ENCODE measurements around the gene TBCEL.
"Not testable (repeated sequence)": the region's sequence is repeated elsewhere in the genome, so short reads cannot be mapped to it uniquely, and the experiment has no call there.

The TBCEL gene, protein sequence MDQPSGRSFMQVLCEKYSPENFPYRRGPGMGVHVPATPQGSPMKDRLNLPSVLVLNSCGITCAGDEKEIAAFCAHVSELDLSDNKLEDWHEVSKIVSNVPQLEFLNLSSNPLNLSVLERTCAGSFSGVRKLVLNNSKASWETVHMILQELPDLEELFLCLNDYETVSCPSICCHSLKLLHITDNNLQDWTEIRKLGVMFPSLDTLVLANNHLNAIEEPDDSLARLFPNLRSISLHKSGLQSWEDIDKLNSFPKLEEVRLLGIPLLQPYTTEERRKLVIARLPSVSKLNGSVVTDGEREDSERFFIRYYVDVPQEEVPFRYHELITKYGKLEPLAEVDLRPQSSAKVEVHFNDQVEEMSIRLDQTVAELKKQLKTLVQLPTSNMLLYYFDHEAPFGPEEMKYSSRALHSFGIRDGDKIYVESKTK

DNA sequence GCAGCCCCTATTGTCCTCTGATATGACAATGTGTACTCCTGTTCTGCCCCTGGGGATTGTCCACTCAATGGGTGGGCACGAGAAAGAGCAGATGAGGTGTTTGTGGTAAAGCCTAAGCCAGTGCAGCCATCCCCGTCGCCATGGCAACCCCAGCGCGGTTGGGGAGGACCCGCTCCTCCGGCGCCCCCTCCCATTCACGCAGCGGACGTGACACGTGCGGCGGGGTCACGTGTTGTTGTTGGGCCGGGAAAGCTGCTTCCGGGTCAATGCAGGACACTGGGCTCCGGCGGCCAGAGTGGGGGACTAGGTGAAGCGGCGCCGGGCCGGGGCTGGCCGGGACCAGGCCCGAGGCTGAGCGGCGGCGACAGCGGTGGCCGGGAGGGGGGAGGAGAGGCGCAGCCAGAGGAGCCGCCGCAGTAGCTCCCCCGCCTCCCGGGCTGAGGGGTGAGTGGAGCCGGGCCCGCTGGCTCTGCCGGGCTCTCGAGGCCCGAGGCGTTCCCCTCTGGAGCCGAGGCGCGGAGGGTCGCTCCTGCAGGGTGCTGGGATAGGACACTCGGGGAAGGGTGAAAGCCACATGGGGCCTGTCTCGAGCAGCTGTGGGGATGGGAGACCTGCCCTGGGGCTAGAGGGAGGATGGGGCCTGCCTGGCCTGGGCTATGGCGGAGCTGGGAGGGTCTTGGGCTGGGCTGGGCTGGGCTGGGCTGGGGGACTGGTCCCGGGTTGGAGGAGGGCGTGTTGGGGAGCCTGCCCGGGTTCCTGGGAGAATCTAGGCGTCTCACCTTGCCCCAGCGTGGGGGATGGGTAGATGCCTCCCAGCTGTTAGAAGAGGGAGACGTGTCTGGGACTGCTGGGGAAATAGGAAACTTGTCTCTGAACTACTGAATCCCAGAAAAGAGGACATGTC is at the start of gene TBCEL:
Gene TBCEL, plus strand, starts transcription at position 255 of the 904 bp plus-strand sequence. CDS start 21,589 bp downstream, outside the sequence.
- peak; percentile 68 to 83 (median 73) for DNase-seq (ENCODE audit: low read depth in 3 of 3)

DNA sequence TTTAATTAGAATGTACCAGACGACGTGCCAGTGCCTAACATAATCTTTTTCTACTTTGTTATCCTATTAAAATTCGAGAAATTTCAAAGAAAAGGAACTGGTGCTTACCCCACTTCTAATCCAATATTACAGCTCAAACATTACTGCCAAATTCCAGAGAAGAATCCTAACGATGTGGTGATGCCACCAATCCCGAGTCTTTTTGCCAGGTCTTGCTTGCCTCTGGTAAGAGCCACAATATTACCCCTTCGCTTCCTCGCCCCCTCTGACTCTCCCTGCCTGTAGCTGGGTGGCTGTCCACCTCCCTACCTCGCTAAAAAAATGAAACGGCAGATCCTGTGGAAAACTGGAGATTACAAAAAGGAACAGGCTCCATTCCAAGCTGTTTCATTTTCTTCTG is 49.4 kb upstream of the TBCEL start:
- no peak for DNase-seq (ENCODE audit: low read depth in 3 of 3)

DNA sequence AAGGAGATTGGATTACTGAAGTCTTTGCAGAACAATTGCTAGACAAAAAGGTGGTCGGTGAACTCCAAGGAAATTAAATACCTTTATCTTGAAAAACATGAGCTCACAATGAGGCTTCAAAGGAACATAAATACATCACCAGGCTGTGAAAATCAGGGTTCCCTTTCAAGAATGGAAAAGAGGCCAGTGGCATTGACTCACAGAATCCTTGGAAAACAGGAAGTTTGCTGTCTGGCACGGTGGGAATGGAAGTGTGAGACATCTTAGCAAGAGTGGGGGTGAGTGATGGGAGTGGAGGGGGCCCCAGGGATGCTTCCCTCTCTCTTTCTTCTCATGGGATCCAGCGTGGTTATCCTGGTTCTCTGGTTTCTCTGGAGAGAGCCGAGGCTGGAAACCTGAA is 48.9 kb upstream of the TBCEL start:
- DNase-seq (ENCODE audit: low read depth in 3 of 3), result no peak

DNA sequence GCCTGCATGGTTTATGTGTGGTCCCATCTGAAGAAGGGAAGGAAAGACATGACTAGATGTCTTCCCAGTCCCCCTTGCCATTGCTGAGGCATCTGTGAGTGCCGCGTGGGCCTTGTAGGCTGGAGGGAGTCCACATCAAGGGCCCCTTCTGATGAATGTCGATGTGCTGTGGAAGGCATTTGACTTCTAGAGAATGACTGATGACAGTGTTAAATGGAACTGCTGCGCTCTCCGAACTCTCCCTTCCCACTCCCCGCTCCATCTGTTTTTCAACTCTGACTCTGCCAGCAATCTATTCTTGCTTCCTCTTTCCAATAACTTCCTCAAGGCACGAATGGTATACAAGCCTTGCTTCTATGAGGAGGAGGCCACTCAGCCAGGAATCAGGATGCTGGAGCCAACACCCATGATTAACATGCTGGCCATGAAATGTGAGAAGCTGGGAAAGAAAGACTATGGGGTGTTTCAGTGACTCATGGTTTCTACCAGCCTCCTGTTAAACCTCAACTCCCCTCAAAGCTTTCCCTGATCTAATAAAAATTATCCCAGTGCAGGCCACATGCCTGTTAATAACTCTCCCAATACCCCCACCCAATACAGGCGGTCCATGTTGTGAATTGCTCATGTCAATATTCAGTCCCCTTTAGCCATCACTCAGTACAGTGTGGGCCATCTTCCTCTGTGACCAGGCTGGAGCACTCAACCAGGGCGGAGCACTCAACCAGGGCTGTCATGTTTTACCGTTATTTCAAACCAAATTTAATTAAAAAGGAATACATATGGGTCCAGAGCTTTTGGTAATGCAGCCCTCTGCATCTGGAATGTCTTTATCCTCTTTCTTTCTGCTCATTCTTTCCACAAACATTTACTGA is 46.4 kb upstream of the TBCEL start:
- no peak for DNase-seq (ENCODE audit: low read depth in 3 of 3)

DNA sequence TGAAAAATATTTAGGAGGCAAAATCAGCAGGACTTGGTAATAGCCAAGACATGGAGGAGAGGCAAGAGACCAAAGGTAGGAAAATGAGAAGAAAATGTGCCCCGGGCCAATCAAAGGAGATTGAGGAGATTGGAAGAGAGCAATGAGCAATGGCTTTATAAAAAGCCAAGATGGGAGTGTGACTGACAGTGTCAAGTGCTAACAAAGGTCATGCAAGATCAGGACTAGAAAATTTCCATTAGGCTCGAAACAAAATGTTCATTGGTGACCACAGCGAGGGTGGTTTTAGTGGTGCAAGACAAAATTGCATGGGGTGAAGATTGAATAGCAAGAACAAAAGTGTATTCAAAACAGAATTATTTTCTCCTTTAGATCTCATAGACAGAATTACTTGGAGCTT is 45.2 kb upstream of the TBCEL start:
- no peak for DNase-seq (ENCODE audit: low read depth in 3 of 3)

DNA sequence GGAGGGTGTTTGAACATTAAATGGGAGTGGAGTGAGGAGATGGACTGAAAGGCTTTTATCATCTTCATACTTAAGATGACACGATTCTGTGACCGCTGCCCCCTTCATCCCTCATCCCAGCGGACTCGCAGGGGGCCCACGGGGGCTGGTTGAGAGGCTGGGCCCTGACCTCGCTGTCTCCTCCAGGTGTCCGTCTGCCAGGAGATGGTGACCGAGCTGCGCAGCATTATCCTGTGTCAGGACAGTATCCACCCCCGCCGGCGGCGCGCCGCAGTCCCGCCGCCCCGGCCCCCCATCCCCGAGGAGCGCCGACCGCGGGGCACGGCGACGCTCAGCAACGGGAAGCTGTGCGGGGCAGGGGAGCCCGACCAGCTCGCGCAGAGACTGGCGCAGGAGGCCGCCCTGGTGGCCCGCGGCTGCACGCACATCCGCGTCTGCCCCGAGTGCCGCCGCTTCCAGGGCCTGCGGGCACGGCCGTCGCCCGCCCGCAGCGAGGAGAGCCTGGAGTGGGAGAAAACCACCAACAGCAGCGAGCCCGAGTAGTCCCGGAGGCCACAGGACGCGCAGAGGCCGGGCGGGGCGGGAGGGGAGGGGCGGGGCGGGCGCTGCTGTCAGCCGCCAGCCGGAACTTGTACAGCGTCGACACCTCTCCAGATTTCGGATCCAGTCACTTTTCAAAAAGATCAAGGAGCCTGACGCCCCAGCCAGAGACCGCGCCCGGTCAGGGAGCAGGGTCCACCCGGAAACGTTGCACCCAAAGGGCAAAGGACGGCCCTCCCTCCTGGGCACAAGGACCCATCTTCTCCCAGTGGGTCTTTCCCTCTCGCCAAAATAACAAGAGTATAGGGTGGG is 38.0 kb upstream of the TBCEL start:
- peak; percentile 2 to 21 (median 7) for DNase-seq (ENCODE audit: low read depth in 3 of 3)

DNA sequence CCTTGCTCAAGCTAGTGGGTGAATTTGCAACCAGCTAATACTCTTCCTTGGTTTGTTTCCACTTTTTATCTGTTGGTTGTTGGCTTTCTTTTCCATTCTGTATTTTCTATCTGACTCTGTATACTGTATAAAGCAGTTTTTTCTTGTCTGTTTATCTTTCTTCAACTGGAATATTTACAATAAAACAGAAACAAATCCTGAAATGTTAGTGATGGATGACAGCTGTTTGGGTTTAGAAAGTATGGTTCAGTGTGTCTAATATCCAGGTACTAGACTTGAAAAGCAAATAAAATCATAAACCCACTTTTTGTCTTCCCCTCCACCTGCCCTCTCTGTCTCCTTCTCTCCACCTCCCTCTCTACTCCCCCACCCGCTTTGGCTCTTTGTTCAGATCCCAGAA is 35.3 kb upstream of the TBCEL start:
- no peak for DNase-seq (ENCODE audit: low read depth in 3 of 3)

DNA sequence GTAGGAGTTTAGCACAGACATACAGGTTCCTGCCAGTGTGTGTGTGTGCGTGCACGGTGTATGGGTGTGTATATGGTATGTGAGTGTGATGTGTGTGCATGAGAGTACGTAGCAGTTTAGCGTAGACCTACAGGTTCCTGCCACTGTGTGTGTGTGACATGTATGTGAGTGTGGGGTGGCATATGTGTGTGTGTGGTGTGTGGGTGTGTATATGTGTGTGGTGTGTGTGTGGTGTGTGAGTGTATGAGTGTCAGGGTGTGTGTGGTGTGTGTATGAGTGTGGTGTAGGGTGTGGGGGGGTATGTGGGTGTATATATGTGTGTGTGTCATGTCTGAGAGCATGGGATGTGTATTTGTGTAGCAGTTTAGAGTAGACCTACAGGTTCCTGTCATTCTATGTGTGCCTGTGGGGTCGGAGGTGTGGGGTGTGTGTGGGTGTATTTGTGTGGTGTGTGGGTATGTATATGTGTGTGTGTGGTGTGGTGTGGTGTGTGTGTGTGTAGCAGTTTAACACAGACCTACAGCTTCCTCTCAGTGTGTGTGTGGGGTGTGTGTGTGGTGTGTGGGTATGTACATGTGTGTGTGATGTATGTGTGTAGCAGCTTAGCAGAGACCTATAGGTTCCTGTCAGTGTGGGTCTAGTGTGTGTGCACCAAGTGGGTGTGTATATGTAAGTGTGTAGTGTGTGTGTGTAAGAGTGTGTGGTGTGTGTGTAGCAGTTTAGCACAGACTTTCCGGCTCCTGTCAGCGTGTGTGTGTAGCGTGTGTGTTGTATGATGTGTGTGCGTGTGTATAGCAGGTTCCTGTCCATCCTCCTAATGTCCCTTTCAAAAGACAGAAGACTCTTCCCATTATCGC is 31.8 kb upstream of the TBCEL start:
- DNase-seq (ENCODE audit: low read depth in 3 of 3), result no peak

DNA sequence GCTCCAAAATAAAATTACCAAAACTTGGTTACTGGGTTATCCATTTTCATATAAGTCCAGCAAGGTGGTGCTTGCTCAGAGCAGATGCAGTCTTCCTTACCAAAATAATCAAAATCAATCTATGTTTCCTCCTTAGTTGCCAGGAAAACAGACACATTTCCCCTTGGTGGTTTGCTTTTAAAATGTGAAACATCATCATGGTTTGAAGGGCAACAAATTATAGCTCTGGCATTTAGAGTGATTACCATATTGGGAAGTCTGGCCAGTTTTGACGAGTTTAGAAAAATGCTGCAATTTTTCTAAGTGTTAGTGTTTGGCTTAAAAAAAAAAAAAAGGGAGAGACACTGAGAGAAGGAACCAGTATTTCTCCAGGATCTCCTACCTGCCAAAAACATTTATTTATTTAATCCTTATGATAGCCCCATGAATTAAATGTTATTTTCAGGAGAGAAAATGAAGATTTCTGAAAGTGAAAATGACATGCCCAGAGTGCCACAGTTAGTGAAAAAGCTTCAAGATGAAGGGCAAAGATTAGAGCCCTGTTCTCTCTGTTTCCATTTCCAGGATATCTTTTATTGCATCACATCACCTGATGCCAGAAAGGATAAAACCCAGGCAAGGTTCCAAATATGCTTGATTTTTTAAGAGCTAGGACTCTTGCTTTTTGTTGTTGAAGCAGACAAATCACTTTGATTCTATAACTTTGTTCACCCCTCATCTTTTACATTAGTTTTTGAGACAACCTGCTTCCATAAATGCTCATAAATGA is 29.6 kb upstream of the TBCEL start:
- DNase-seq (ENCODE audit: low read depth in 3 of 3), result no peak

DNA sequence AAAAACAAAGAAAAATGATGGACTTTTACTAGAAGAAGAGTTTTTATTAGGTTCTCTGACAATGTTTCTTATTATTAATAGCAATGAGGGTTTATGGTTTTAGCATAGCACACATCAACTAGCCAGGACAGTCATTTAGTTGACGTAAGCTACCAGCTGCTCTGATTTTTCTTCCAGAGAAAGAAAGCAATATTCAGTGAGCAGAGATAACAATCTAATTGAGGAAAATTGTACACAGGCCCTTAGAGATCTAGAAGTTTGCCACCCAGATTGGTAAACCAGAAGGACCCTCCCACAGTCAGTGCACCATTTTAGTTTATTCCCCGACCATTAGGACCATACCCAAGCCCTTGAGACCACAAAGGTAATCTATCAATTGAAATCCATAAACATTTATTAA is 28.7 kb upstream of the TBCEL start:
- no peak for DNase-seq (ENCODE audit: low read depth in 3 of 3)

DNA sequence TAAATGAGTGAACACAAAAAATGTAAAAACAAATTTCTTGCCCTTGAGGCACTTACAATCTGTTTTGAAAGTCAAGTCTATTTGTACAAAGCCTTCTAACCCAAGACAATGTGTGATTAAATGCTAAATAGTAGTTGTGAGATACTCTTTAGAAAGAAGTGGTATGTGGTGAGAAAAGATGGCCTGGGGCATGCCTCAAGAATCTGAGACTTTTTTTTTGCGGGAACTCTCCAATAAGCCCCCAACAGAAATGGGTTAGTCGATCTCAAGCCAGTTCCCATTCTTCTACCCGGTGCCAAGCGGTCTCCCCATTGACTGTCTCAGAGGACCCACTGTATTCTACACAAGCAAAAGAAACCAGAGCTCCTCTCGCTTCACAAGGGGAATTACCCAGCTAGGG is 26.9 kb upstream of the TBCEL start:
- DNase-seq (ENCODE audit: low read depth in 3 of 3), result no peak

DNA sequence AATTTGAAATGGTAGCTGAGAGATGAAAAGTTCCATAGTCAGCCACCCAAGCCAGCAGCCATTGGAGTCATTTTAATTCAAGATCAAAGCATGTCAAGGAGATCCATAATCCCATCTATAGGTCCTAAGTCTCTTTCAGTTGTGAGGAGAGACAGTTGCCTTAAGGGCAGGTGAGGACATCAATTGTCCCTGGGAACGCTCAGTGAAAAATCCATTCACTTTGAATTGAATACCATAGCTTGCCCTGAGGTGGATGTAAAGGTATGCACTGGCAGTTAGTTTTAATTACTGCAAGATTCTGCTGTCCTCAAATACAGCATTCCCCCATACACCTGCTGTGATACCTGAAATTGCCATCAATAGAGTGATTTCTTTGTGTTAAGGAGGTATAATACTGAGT is 25.3 kb upstream of the TBCEL start:
- DNase-seq (ENCODE audit: low read depth in 3 of 3), result no peak

DNA sequence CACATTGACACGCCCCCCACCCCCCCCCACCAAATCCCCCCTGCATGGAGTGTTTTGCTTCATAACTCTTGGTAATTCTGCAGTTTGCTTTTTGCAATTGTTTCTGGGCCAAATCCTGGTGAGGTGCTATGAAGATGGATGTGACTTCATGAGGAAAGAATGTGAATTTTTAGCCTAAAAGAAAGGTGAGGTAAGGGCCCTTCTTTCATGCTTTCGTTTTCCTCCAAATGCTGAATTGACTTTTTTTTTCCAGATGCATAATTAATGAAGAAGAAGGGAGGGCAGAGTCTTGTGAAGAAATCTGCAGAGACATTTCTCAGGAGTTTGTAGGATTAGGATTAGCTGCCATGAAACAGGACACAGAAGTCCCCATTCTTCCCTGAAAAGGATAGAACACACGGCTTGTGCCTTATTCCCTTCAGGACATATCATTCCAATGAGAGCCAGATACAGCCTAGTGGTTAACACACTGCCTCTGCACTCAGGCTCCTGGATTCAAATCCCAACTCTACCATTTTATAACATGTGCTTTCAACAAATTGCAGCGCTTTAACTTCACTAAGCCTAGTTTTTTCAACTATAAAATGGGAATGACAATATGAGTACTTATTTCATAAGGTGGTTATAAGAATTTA is 19.6 kb upstream of the TBCEL start:
- no peak for DNase-seq (ENCODE audit: low read depth in 3 of 3)

DNA sequence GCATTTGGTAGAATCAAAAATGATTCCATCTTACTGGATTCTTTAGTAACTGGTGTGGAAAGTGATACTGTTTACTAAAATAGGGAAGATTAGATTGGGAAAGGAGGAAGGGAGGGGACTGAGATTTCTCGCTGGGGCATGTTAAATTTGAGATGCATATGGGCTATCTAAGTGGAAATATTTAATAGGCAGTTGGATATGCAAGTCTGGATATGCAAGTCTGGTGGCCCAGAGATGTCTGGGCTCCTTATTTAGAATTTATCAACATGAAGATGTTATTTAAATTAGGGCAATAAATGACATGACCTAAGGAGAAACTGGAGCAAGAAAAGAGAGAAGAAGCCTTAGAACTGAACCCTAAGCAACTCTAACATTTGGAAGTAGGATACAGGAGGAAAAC is 17.0 kb upstream of the TBCEL start:
- DNase-seq (ENCODE audit: low read depth in 3 of 3), result no peak

DNA sequence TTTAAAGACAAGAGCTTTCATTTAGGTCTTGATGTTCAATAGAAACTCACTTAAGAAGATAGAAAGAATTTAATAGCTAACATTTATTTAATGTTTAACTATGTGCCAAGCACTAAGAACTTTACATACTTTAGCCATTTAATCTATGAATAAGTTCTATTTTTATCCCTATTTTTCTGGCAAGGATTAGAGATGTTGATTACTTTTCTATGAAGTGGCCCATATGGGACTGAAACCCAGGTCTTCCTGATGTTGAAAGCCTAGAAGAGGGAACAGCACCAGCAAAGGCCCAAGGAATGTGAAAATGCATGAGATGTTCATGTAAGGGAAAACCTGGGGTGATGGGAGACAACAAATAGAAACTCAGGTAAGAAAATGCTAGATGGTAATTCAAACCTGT is 15.4 kb upstream of the TBCEL start:
- no peak for DNase-seq (ENCODE audit: low read depth in 3 of 3)

DNA sequence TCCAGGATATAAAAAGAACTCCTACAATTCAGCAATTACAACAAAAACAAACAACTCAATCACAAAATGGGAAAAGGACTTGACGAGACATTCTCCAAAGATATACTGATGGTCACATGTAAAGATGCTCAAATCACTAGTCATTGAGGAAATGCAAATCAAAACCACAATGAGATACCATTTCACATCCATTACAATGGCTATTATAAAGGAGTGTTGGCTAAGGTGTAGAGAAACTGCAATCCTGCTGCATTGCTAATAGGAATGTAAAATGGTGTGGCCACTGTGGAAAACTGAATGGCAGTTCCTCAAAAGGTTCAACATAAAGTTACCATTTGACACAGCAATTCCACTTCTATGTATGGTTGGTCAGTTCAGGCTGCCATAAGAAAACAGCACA is 11.8 kb upstream of the TBCEL start:
- no peak for DNase-seq (ENCODE audit: low read depth in 3 of 3)

DNA sequence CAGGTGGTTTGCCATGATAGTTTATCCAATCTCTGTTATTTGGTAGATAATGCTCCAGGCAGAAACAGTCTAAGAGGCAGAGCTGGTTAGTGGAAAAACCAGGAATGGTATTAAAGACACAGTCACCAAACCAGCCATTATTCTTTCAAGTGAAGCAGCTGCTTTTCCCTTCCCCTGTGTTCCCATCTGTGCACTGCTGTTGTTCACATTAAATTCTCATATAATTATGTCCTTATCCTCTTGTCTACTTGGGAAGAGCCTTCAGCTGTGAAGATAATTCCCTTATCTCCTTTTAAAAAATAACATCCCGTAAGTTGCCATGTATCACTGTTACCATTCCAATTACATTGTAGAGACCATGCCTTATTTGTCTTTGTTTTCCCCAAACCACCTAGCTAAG is 5.2 kb upstream of the TBCEL start:
- DNase-seq (ENCODE audit: low read depth in 3 of 3), result no peak

DNA sequence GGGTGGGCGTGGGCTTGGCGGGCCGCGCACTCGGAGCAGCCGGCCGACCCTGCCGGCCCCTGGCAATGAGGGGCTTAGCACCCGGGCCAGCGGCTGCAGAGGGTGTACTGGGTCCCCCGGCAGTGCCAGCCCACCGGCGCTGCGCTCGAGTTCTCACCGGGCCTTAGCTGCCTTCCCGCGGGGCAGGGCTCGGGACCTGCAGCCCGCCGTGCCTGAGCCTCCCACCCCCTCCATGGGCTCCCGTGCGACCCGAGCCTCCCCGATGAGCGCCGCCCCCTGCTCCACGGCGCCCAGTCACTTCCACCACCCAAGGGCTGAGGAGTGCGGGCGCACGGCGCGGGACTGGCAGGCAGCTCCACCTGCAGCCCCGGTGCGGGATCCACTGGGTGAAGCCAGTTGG is 2.2 kb upstream of the TBCEL start:
- DNase-seq (ENCODE audit: low read depth in 3 of 3), result not testable (repeated sequence)

DNA sequence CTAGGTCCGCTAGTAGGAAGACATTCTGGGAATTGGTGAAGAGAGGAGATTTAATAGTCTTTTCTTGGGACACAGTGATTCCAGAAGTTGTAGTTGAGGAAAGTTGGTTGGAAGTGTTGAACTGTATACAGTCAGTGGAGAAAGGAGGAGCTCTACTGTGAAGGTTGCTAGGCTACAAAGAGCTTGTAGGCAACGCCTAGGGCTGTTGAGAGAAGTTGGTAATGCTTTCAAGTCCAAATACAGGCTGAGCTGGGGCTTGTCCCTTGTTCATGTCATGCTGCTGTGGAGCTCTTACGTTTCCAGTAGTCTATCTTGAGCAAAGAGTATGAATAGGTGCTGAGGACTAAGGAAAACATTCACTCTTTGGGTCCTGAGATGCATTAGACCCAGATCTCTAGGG is 1.1 kb downstream of the TBCEL start:
- no peak for DNase-seq (ENCODE audit: low read depth in 3 of 3)

Measured in stimulated activated CD4-positive, alpha-beta T cell treated with anti-CD3 and anti-CD28 coated beads, TNF-alpha, amount 100 ng/mL, for 24 hours (primary cell).